GM20000 (cell line): ENCODE data around the gene GAGE13.
"Not testable (repeated sequence)": the region's sequence is repeated elsewhere in the genome, so short reads cannot be mapped to it uniquely, and the experiment has no call there.

Experiments
- DNase-seq: peaks from one replicate; pipeline ENCODE4 v3.0.0; 2012; ENCODE audit warnings: low spot score
- TF ChIP-seq, protein P1 (sequence below): IDR thresholded peaks from 2 replicates; pipeline ENCODE4 v1.5.1; 2012; ENCODE audit warnings: mild to moderate bottlenecking, control low read depth; ENCODE audit errors: extremely low read depth, missing control alignments

The GAGE13 gene

GRCh38 chrX:49292400-49293362 is 38.7 kb upstream of the GAGE13 start:
- TF ChIP-seq, protein P1, sequence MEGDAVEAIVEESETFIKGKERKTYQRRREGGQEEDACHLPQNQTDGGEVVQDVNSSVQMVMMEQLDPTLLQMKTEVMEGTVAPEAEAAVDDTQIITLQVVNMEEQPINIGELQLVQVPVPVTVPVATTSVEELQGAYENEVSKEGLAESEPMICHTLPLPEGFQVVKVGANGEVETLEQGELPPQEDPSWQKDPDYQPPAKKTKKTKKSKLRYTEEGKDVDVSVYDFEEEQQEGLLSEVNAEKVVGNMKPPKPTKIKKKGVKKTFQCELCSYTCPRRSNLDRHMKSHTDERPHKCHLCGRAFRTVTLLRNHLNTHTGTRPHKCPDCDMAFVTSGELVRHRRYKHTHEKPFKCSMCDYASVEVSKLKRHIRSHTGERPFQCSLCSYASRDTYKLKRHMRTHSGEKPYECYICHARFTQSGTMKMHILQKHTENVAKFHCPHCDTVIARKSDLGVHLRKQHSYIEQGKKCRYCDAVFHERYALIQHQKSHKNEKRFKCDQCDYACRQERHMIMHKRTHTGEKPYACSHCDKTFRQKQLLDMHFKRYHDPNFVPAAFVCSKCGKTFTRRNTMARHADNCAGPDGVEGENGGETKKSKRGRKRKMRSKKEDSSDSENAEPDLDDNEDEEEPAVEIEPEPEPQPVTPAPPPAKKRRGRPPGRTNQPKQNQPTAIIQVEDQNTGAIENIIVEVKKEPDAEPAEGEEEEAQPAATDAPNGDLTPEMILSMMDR = no peak
- no peak for DNase-seq

- not testable (repeated sequence) for DNase-seq
These were observed 32.1 kb upstream of the GAGE13 start for GRCh38 chrX:49299293-49299692.

DNA sequence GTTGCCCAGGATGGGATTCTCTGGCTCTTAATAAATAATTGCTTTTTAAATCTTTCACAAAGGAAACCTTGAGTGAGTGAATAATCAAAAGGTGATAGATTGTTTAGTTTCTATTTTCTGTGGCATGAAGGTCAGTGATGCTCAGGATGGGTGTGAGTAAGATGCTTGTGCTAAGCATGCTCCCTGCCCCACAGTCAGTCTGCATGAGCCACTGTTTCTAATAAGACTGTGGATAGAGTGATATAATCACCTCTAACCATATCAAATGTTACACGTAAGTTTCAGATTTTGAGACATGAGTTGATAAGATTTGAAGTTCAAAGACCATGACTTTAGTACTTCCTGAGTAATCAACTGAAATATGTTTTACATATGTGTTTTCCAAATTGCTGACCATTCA is 30.7 kb upstream of the GAGE13 start:
- no peak for DNase-seq
- TF ChIP-seq, protein P1 = no peak

GRCh38 chrX:49303346-49303745 is 28.0 kb upstream of the GAGE13 start, which contains the start of gene GAGE10:
Gene GAGE10 (plus strand): TSS chrX:49303646. CDS start chrX:49304860, 1,214 bp downstream.
- no peak for DNase-seq
- TF ChIP-seq, protein P1 = no peak

DNA sequence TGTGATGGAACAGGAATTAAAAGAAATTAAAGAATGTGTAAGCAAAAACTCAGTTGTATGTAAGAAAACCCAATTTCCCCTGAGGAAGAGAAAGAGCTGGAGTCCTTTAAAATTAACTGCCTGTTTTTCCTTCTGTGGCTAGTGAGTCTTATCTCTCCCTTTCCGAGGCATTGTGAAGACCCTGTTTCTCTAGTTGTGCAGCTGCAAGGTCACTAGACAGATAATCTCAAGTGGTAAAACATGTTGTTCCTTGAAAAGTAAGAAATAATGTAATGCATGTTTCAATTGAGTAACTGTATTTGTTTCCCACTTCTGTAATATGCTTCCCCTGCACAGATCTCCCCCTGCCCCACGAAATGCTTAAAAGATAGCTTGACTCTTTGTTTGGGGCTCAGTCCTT is 23.6 kb upstream of the GAGE13 start:
- DNase-seq = not testable (repeated sequence)

- TF ChIP-seq, protein P1 = no peak
- DNase-seq = no peak
These were observed 22.6 kb upstream of the GAGE13 start for GRCh38 chrX:49308604-49309269.

DNA sequence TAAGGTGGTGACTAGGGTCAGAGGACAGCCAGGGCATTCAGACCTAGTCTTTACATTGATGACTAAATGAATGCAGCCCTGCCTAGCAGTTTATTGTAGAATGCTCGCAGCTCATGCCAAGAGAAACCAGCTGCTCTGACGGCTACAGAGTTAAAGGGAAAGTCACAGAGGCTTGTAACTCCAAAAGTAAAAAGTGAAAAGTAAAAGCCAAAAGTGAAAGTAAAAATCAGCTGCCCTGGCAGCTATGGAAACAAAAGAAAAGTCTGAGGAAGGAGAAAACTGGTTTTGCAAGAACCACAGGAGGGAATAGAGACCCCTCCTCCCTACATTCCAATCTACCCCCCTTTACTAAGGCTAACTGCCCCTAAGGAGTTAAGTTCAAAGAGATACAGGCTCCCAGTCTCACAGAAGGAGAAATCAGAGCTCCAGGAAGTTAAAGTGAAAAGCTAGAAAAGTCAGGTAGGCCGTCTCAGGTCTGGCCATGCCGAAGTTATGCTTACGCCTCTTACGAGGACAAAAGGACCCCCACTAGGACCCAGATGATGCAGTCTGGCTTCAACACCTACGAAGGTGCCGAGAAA is 21.9 kb upstream of the GAGE13 start:
- DNase-seq = no peak
- TF ChIP-seq, protein P1 = no peak

GRCh38 chrX:49310371-49310770 is 21.0 kb upstream of the GAGE13 start:
- DNase-seq = no peak
- TF ChIP-seq, protein P1 = no peak
